GM21529 (cell line): ENCODE results near the gene FAXDC2.
"Not testable (repeated sequence)": the region's sequence is repeated elsewhere in the genome, so short reads cannot be mapped to it uniquely, and the experiment has no call there.

Experiments used
- ATAC-seq: cut with Tn5 transposase; IDR thresholded peaks from one replicate; pipeline ENCODE4 v1.9.1; 2021; ENCODE audit not compliant: unreplicated experiment

FAXDC2 gene

DNA sequence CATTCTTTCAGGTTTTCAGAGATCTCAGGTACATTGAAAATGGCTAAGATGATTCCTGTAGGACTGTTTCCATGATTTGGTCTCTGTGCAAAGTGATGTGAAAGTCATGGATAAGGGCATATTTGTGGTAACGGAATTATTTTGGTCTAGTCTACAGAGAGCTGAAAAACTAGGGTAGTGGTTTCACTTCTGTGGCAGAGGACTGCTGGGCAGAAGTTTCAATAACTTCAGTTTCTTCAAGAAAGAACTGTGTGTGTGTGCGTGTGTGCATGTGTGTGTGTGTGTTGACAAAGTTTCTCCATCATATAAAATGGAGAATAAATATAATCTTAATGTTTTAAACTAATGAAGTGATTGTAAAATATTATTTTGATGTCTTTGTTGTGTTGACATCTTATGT lies 12.4 kb upstream of the FAXDC2 start:
- no peak for ATAC-seq

DNA sequence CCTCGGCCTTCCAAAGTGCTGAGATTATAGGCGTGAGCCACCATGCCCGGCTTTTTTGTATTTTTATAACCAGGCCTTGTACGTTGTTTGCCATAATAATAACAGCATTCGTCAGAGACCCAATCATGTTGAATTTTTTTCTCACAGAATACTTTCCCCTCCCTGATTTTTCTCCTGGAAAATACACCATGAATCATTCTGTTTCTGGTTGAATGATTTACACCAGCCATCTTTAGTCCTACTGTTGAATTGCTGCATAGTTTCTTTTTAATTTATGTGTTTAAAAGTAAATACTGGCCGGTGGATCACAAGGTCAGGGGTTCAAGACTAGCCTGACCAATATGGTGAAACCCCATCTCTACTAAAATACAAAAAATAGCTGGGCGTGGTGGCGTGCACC lies 11.5 kb upstream of the FAXDC2 start:
- no peak for ATAC-seq

DNA sequence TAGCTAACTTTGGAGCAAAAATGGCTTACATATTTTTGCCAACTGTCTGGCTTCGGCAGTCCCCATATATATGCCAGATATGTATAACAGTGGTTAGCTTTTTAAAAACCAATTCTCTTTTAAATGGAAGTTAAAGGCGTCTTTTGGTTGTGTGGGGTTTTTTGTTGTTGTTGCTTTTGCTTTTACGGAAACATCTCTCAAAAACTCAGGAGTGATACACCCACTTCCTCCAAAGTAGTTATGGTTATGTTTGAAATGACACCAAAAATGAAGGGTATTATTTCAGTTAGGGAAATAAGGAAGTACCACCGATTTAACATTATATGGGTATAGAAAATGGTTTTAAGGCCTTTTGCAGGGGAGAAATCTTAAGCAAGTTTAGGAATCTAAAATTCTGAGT lies 10.4 kb upstream of the FAXDC2 start:
- ATAC-seq: no peak

DNA sequence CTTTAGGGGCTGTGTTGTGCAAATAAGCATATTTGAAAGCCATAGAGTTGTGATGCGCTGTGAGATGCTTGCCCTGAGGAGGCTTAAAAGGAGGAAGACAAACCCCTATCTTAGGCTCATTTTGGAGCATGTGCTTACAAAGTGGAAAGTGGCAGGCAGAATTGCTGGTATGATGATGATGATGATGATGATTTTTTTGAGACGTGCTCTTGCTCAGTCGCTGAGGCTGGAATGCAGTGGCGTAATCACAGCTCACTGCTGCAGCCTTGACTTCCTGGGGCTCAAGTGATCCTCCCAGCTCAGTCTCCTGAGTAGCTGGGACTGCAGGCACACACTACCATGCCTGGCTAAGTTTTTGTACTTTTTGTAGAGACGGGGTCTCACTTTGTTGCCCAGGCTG lies 9.7 kb upstream of the FAXDC2 start:
- no peak for ATAC-seq

DNA sequence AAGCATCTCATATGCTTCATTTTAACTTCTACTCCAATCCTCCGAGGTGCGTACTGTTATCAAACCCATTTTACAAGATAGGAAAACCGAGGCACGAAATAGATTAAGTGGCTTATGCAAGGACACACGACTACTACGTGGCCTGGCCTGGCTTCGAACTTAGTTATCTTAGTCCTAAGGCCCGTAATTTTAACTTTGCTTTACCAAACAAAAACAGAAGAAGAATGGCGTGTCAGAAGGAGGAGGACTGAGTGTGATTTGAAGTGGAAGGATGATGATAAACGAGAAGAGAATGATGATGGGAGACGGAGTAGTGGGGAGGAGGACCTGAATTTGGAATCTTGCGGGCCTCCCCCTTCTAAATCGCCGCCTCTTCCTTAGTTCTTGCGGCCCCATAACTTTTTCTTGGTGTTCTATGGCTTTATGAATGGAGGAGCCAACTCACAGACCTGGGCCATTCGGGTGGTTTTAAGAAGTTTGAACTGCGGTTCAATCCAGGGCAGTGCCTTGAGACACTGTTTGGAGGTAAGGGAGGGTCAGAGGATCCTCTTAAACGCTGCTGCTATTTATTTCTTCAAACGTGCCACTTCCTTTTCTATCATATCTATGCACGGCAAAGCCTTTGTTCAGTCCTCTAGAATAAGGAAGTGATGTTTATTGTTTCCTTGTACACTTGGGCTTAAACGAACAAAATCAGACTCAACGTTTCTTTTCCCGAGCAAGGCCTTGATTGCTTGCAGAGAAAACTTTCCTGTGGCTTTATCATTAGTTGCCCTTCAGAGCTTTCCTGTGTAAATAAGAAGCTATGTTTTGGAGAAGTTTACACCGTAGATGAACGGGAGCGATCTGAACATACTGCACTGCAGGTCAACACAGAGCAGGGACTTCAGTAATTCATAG lies 8.8 kb upstream of the FAXDC2 start:
- ATAC-seq: peak; percentile 20

DNA sequence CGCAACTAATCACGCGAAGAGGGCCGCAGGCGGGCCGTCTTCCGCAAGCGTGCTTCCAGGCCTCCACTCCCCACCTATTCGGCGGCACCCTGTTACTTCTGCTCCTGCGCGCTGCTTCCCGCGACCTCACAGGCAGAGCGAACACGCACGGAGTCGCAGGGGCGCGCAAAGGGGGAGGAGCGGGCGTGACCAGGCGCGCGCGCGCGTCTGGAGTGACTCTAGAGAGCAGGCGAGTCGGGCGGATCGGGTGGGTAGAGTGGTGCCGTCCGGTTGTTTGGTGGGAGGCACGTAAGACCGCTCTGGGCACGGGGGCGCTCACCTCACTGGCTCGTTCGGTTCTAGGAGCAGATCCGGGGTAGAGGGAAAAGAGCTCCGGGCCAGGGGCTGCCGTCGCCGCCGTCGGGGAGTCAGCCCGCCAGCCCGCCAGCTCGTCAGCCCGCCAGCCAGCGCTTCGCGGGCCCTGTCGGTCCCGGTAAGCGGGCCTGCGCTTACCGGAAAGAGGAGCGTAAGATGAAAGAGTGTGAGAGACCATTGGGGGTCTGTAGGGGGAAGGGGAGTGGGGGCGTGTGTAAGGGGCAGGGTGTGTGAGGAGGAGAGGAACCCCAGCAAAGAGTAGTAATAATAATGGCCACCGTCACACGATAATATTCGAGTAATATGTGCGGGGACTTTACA lies 8.0 kb upstream of the FAXDC2 start, which contains the start of gene CNOT8:
Gene CNOT8, plus strand, starts transcription at position 331 of the 675 bp plus-strand sequence. CDS start 4,652 bp downstream, outside the sequence.
- peak; percentile 70 for ATAC-seq

DNA sequence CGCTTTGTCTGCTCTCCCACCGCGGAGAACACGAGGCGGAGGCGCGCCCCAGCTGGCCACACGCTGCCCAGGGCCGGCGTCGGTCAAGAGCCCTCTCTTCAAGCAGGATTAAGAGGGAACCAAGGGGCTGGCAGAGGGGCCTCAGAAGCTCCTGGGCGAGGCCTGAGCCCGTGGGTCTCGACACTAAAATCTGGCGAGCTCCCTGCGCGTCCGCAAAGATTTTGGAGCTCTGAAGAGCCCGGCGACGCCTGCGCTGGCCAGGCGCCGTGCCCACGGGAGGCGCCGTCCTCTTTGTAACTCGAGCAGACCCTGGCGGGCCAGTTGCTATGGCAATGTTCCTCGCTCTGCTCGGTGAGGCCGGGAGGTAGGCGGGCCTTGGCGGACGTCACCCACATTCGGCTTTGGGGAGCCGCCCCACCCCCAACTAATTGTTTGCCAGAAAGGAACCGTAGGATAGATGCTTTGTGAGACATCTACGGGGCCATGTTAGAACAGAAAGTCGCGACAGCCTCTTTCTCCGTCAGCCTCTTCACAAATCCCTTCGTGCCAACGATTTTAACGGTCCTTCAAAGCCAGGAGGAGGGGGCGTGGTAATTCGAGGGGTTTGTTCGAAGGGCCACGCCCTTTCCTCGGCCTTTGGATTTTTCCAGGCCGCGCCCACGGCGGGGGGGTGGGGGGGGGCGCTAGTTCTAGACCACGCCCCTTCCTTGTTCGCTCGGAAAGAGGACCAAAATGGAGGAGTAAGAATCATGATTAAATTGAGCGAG lies 7.3 kb upstream of the FAXDC2 start:
- peak; percentile 67 for ATAC-seq

DNA sequence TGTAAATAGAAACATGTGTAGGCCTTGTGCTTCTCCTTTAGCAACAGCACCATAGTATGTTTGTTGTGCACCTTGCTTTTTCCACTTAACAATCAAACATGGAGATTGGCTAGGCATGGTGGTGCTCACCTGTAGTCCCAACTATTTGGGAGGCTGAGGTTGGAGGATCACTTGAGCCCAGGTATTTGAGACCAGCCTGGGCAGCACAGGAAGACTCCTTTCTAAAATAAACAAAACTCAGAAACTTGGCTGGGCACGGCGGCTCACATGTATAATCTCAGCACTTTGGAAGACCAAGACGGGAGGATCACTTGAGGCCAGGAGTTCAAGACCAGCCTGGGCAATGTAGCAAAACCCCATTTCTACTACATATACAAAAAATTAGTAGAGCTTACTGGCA lies 948 bp upstream of the FAXDC2 start:
- ATAC-seq: no peak

- ATAC-seq: no peak
Measured at GRCh38 chr5:154849791-154850201, 607 bp downstream of the FAXDC2 start.

- no peak for ATAC-seq
Measured at GRCh38 chr5:154849264-154849785, 1.1 kb downstream of the FAXDC2 start.

GRCh38 chr5:154844809-154845208 lies 5.6 kb downstream of the FAXDC2 start:
- ATAC-seq: no peak

DNA sequence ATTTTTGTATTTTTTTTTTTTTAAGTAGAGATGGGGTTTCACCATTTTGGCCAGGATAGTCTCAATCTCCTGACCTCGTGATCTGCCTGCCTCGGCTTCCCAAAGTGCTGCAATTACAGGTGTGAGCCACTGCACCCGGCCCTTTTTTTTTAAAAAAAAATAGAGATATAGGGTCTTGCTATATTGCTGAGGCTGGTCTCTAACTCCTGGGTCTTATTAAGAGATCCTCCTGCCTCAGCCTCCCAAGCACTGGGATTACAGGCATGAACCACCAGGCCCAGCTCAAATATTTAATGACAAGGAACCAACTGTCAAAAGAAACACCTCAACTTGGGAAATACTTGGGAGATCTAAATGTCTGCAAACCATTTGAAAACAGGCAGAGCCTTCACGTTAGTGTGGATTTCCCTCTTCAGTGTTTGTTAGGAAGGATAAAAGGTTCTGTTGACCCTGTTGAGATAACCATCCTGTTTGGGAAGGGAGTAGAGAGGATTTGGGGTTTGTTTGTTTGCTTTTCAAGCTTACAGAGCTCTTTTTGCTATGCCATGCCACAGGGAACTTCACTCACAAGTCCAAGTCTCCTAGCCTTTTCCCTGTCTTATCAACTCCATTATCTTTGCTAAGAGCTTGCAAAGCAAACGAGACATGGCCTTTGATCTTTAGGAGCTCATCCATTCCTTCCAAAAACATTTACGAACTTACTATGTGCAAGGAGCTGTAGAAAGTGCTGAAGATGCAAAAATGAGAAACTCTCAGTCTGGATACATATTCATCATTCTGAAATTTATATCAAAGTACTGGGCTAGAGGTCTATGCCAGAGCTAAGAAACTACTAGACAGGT lies 7.5 kb downstream of the FAXDC2 start:
- no peak for ATAC-seq

- ATAC-seq: no peak
Measured at GRCh38 chr5:154841273-154841661, 9.1 kb downstream of the FAXDC2 start.

DNA sequence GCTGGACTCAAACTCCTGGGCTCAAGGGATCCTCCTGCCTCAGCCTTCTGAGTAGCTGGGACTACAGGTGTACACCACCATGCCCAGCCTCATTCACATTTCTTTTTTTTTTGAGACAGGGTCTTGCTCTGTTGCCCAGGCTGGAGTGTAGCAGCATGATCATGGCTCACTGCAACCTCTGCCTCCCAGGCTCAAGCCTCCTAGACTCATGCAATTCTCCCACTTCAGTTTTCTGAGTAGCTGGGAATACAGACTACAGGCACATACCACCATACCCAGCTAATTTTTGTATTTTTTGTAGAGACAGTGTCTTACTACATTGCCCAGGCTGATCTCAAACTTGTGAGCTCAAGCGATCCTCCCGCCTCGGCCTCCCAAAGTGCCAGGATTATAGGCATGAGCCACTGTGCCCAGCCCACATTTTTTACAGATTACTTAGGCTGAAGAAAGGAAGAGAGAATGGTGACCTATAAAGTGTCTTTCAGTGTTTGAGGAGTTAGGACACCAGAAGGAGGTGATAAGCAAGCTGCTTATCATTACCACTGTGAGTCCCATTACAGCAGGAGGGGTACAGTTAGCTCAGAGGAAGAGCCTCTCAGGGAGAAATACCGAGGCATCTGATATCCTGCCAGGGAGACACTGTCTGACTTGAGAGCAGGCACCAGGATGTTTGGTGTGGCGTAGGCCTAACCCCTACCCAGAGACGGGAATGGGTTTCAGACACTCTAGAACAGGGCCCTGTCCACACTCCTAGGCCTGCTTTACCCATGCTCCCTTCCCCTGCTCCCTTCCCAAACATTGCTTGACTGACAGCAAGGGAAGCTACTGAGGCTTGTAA lies 9.7 kb downstream of the FAXDC2 start:
- ATAC-seq: no peak

DNA sequence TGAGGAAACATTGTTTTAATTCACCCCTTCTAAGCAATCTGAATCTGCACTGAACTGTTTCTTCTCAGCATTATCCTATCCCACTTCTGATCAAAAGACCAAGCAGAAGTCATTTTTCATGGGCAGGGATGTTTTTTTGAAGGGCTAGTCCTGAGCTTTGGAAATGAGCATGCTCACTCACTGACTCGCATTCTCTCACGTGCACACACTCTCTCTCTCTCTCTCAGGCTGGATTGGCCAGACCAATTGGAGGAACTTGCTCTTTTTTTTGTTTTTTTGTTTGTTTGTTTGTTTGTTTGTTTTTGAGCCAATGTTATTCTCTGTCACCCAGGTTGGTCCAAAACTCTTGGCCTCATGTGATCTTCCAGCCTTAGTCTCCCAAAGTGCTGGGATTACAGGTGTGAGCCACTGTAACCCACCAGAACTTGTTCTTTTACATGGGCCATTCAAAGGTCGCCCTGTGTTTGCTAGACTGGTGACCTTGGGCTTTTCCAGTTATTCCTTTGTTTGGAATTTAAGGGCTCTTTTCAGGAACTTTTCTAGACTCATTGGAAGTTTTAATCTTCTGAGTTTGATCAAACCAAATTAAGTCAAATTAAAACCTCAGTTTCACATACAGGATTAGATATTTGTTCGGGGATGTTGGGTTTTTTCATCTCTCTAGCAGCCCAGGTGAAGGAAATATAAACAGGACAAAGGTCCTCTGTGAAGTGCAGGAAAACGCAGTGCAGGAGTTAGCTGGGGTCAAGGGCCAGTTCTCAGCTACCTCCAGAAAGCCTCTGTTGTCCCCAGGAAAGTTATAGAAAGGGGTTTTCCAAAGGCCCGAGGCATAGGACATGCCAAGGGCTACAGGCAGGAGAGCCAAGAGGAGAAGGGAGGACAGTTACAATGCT lies 13.1 kb downstream of the FAXDC2 start:
- no peak for ATAC-seq

DNA sequence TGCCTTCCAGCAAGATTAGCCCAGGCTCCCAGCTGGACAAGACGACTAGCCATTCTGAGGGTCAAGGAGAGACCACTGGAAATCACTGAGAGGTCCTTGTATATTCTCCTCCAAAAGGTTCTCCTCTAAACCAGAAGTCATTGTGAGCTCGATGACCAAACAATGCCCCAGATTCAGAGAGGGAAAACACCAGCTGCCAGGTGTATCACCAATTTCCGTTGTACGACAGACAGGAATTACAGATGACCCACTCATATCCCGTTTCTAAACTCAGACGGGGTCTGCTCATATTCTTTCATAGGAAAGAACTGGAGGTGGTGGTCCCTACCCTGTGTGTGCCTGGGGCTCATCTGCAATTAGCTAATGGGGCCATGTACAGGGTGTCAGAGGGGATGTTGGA lies 14.2 kb downstream of the FAXDC2 start:
- no peak for ATAC-seq

DNA sequence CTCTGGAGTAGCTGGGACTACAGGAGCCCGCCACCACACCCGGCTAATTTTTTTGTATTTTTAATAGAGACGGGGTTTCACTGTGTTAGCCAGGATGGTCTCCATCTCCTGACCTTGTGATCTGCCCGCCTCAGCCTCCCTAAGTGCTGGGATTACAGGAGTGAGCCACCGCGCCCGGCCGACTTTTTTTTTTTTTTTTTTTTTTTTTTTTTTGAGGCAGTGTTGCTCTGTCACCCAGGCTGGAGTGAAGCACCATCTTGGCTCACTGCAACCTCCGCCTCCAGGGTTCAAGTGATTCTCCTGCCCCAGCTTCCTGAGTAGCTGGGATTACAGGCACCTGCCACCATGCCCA lies 14.7 kb downstream of the FAXDC2 start:
- not testable (repeated sequence) for ATAC-seq

DNA sequence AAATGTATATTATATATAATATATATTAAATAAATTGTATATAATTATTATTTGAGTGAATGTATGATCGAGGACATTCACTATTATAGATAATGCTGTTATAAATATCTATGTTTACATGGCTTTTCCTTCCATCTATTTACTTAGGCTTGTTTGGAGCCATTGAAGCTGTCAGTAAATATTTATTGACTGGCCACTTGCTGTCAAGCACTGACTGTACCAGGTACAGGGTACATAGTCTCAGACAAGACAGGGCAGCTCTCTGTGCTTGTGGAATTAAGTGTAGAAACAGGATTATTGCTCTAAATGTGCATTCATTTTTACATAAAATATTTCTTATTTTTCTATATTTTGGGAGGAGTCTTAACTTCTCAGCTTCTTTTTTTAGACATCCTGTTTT lies 16.4 kb downstream of the FAXDC2 start:
- no peak for ATAC-seq

DNA sequence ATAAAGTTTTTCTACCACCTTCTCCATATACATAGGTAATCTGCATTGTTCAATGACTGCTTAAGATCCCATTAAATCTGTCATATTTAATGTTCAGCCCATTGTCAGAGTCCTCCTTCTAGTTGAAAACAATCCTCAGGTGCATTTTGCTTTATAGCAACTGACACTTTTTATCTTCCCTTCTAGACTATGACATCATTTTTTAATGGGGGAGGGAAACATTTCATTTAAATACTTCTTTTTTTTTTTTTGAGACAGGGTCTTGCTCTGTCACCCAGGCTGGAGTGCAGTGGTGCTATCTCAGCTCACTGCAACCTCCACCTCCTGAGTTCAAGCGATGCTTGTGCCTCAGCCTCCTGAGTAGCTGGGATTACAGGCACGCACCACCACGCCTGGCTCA lies 17.6 kb downstream of the FAXDC2 start:
- ATAC-seq: not testable (repeated sequence)
